Measurements from ENCODE around the gene CD7.

The CD7 gene

DNA sequence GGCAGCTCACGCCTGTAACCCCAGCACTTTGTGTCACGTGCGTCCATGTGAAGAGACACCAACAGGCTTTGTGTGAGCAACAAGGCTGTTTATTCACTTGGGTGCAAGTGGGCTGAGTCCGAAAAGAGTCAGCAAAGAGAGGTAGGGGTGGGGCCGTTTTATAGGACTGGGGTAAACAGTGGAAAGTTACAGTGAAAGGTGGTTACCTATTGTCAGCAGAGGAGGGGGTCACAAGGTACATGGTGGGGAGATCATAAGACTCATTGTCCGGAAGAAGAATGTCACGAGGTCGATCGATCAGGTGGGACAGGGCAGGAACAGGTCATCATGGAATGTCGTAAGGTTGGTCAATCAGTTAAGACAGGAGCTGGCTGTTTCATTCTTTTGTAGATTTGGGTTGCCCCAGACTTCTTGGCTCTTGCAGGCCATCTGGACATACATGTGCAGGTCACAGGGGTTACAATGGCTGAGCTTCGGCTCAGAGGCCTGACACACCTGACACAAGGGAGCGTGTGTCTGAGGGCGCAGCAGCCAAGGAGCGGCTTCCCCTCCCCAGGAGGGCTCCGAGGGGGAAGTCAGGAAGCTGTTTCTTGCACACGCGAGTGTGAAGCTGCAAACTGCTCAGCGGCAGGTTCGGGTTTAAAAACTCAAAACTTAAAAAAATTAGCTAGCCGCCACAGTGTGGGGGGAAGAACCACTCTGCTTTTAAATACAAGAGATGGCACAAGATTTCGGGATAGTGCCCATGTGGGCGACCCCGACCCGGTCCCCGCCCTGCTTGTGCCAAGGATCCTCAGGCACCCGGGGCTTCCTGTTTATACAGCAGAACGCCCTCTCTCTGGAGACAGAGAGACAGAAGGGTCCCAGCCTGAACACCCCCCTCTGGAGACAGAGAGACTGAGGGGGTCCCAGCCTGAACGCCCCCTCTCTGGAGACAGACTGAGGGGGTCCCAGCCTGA is 29.2 kb upstream of the CD7 start:
- DNase-seq: no peak

GRCh38 chr17:82345151-82345976 is 28.0 kb upstream of the CD7 start:
- no peak for DNase-seq

GRCh38 chr17:82344175-82344907 is 26.9 kb upstream of the CD7 start:
- no peak for DNase-seq

- no peak for DNase-seq
Measured at GRCh38 chr17:82343560-82343959, 26.2 kb upstream of the CD7 start.

GRCh38 chr17:82342361-82343079 is 25.1 kb upstream of the CD7 start:
- no peak for DNase-seq

- DNase-seq: no peak
Measured at GRCh38 chr17:82339634-82340580, 22.5 kb upstream of the CD7 start.

DNA sequence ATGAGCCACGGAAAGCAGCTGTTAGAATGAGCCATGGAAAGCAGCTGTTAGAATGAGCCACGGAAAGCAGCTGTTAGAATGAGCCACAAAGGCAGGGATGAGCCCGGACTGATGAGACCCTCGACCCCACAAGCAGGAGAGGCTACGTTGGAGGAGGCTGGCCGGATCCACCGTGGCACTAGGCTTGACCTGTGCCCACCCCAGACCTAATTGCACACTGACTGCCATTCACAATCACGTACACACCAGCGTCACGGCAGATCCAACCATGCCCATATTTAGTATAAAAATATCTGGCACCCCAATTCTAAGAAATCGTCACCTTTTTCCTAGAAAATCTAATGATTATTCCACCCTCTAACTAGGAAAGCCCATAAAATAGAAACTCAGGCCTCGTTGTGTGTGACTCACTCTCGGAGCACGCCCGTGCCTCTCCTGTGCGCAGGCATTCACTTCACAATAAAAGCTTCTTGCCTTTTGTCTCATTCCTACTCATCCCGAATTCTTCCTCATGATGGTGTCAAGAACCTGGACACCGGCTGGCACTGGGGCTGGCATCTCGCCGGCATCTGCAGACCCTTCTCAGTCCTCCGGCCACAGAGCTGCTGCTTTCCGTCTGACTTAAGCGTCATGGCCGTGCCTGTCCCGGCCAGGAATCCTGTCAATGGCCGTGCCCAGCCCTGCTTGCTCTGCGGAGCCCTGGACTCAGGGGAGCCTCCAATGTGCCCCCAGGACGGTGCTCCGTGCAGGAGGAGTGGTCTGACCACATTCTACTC is 21.6 kb upstream of the CD7 start:
- DNase-seq: no peak

DNA sequence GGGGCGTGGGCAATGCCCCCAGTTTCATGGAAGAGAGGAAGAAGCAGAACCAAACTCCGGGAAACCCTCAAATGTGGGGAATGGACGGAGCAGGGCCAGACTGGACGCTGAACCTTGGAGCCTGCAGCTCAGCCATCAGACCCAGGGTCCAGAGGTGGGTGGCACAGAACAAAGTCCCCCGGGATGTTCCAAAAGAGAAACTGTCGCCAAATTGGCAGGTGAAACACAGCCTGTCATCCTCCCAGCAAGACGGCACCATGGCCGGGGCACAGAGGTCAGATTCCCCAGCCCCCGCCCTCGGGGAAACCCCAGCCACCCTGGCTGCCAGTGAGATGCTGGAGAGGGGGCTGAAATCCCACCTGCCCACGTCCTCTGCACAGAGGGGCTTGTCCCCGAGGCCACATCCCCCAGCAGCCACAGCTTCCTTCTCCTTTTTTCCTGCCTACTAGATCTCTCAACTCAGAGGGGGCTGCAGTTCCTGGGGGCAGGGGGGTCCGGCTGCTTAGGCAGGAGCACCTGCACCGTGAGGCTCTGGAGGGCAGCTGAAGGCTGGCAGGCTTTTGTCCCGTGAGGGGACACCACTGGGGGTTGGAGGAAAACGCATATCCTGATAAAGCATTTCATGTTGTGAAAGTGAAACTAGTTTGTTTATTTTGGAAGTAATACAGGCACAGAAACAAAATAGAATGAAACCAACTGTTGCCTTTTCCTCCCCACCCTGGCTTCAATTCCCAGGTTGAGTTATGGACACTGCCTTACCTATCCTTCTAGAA is 17.4 kb upstream of the CD7 start:
- DNase-seq: no peak

DNA sequence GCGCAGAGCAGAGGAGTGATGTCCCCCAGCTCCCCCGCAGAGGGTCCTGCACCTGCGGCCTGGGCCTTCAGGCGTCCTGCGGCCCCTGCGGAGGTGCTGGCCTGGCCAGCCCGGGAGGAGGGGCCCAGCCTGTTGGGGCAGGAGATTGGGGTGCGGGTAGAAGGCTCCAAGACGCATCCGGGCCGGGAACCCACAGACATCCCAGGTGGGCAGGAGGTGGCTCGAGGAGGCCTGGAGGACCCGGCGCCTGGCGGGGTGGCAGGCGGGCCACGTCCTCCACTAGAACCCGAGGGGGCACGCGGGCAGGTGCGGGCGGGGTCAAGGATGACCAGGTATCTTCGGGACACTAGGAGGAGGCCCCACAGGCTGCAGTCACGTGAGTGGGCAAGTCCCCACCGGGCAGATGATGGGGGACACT is 16.8 kb upstream of the CD7 start:
- DNase-seq: no peak

- DNase-seq: no peak
Measured at GRCh38 chr17:82333279-82334171, 16.1 kb upstream of the CD7 start, which contains the start of gene SECTM1. Gene SECTM1, minus strand, starts transcription at chr17:82333766. Its CDS starts 6,526 bp downstream, at chr17:82327240.

DNA sequence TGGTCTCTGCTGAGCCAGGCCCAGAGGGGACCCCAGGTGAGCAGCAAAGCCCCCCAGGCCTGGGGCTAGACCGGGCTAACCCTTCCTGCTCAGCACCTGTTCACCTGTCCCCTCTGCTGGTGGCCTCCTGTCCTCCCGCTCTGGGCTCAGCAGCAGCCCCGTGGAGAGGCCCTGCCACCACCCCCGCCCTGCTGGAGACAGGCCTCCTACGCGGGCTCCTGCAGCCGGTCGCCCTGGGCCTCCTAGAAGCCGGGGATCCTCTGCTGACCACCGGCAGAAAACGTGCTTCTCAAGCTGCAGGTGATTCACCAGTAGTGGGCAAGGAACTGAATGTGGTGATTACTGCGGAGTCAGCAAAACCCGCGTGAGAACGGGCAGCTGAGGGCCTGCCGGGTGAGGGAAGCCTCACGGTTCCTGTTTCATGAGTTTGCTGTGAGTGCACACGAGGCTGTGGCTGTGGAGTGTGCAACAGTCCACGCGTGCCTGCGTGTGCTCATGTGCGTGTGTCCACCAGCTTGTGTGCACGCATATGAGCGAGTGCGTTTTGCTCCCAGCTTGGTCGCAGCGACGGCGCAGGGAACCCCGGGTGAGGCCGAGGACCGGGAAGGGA is 15.4 kb upstream of the CD7 start:
- no peak for DNase-seq

DNA sequence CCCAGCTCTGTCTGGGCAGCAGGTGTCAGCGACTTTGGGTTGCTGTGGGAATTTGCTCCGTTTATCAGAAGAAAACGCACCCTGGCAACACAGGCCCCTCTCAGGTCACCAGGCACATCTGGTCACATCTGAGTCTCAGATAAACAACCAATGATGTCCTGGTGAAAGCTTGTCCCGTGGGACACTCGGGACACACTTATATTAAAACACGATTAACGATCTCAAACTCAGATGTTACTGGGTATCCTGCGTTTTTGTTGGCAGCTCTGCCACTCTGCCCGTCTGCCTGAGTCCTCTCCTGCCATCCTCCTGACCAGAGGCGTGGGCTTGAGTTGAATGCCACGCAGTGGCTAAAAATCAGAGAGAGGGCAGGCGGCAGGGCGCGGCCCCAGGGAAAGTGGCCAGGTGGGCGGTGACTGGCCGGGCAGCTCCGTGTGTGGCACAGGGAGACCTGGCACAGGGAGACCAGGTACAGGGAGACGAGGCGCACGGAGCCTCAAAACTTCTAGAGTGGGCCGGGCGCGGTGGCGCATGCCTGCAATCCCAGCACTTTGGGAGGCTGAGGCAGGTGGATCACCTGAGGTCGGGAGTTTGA is 14.0 kb upstream of the CD7 start:
- no peak for DNase-seq

DNA sequence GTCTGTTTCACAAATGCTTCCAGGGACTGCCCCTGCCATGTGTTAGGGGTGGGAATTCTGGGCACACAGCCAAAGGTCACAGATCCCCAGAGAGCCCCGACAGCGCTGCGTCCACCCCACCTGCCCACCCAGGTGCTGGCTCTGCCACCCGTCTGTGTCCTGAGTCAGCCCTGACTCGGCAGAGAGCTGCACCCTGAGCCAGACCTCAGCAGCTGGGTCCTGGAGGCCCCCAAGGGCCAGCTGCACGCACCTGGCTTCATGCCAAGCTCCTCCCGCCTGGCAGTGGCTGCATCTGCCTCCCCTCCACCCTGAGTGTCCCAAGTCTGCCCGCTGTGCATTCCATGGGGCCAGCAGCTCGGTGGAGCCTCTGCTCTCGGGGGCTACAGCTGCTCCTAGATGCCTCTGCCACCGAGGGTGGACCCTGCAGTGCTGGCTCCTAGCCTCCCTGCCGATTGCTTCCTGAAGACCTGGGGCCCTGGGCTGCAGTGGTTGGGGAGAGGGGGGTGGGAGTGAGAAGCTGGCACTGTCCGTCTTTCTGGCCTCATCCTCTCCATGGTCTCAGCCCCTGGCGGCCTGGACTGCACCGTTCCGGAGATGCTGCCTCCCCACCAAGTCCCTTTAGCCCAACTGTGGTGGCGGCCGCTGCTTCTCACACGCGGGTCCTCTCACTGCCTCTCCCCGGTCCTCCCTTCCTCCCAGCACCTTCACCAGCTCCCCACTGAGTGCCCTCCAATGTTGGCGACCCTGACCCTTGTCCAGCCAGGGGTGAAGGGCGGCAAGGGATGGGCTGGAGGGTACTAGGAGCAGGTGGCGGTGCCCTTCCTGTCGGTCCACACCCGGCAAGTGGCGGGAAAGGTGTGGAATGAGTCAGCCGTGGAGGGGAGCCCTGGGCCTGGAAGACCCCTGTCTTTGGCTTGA is 13.2 kb upstream of the CD7 start:
- DNase-seq: peak; percentile 54

DNA sequence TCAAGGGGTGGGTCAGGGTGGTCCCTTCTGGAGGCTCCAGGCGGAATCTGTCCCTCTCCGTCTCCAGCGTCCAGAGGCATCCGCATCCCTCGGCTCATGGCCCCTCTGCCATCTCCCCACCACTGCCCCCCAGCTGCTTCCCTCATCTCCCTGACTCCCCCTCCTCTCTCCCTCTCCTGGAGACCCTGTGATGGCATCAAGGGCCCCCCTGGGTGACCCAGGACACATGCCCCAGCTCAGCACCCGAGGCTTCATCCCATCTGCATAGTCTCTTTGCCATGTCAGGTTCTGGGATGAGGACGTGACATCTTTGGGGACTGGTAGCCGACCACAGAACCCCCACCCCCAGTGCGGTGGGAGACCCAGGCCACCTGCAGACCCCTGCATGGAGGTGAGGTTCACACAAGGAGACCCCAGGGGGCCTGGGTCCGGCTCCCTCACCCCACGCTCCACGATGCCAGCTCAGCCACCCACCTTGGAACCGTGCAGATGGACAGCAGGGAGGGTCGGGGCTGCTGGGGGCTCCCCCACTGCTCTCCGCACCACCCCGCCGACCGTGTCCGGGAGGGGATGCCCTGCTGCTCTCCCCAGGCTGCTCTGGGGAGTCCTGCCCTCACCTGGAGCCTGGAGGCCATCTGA is 12.4 kb upstream of the CD7 start:
- DNase-seq: no peak

DNA sequence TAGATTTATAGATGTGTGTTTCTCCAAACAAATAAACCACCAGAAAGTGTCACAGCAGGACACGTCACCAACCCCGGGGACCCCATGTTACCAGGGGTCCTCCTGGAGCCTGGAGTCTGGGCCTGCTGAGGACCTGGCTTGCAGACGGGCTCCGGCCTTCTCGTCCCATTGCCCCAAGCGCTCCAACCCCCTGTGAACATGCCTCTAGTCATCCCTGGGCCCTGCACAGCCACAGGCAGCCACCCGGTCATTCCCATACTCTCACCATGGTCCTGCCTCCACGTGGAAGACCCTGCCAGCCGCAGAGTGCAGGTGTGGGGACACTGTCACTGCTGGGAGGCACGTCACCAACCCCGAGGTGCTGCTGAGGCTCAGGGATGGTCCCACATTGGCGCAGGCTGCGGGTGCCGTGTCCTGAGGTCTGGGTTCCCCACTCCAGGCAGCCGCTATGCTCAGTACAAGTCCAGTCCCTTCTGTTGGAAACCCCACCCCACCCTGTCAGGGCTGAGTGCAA is 11.6 kb upstream of the CD7 start:
- DNase-seq: no peak
